HepG2 (cell line): ENCODE results near the gene CKB. TPM values are rescaled to one million over a fixed set of nuclear protein-coding genes. Genes with fewer than 3 reads are reported as not detected.
A peak's percentile ranks its signal among the peaks of the same experiment; 100 is the strongest.

Source experiments
- AKAP8 ChIP-seq: sonication (generic); formaldehyde crosslinking; IDR thresholded peaks from 2 replicates; pipeline ENCODE4 v1.5.1; 2020; ENCODE audit warnings: mild to moderate bottlenecking, missing genetic modification reagents
- ELF4 ChIP-seq: sonication (generic); formaldehyde crosslinking; IDR thresholded peaks from 2 replicates; pipeline ENCODE4 v1.5.0; 2020; ENCODE audit warnings: missing genetic modification reagents, mild to moderate bottlenecking, moderate library complexity, borderline replicate concordance
- PITX1 ChIP-seq: sonication (generic); formaldehyde crosslinking; IDR thresholded peaks from 2 replicates; pipeline ENCODE4 v1.5.1; 2020; ENCODE audit warnings: mild to moderate bottlenecking, missing genetic modification reagents
- RFXAP ChIP-seq: sonication (generic); formaldehyde crosslinking; IDR thresholded peaks from 2 replicates; pipeline ENCODE4 v1.4.0; 2020; ENCODE audit warnings: missing genetic modification reagents, borderline replicate concordance
- SOX5 ChIP-seq: IDR thresholded peaks from 2 replicates; pipeline ENCODE4 v1.6.1; 2016; ENCODE audit warnings: borderline replicate concordance
- TBX3 ChIP-seq: fragments of 450-650 bp; IDR thresholded peaks from 2 replicates; pipeline ENCODE4 v1.6.1; 2017; ENCODE audit warnings: antibody characterized with exemption, mild to moderate bottlenecking, inconsistent platforms, borderline replicate concordance
- ZFP41 ChIP-seq: sonication (generic); formaldehyde crosslinking; IDR thresholded peaks from 2 replicates; pipeline ENCODE4 v1.4.0; 2020; ENCODE audit warnings: mild to moderate bottlenecking, missing genetic modification reagents, borderline replicate concordance
- ZNF558 ChIP-seq: sonication (generic); formaldehyde crosslinking; IDR thresholded peaks from 2 replicates; pipeline ENCODE4 v1.9.0; 2022; ENCODE audit warnings: mild to moderate bottlenecking, missing genetic modification reagents, borderline replicate concordance
- polyA plus RNA-seq, 8 experiments: library from polyadenylated mRNA; depleted of rRNA in 3 of 8; stranded (reverse) in 7 of 8; unstranded in 1 of 8; fragments of >200 nt; fragmentation: Illumina TruSeq in 4 of 8; extraction: Trizol in 4 of 8; gene quantifications; 2 replicates each; pipeline versions ENCODE4 v1.2.1 to v1.2.3, GENCODE V29; 2011 to 2016; ENCODE audit warnings: low read depth in 4 of 8, missing spikeins in 1 of 8, mixed read lengths in 1 of 8; ENCODE audit not compliant: insufficient read depth in 1 of 8
- total RNA-seq, 5 experiments: library from RNA; depleted of rRNA; stranded (reverse); fragments of >200 nt; fragmentation: Illumina TruSeq; extraction: Trizol; gene quantifications; 2 replicates each; pipeline ENCODE4 v1.2.3, GENCODE V29; 2016; ENCODE audit warnings: low read depth in 1 of 5
- TF ChIP-seq, protein P1 (sequence below): sonication (generic); formaldehyde crosslinking; IDR thresholded peaks from 2 replicates; pipeline ENCODE4 v1.4.0; 2020; ENCODE audit warnings: missing genetic modification reagents
- TF ChIP-seq, protein P2 (sequence below): sonication (generic); formaldehyde crosslinking; IDR thresholded peaks from 2 replicates; pipeline ENCODE4 v1.4.0; 2020; ENCODE audit warnings: mild to moderate bottlenecking, missing genetic modification reagents
- TF ChIP-seq, protein P3 (sequence below): sonication (generic); formaldehyde crosslinking; IDR thresholded peaks from 2 replicates; pipeline ENCODE4 v1.4.0; 2020; ENCODE audit warnings: missing genetic modification reagents, borderline replicate concordance
- TF ChIP-seq, protein P4 (sequence below), 2 experiments: fragments of 450-650 bp in 1 of 2; sonication (generic) in 1 of 2; formaldehyde crosslinking in 1 of 2; IDR thresholded peaks; 2 replicates each; pipeline versions ENCODE4 v1.6.1 to v1.8.0; 2016 to 2022; ENCODE audit warnings: antibody characterized with exemption in 1 of 2, mild to moderate bottlenecking in 1 of 2, missing genetic modification reagents in 1 of 2

Gene CKB
- total and polyA plus RNA-seq, 2 of the 13 experiments (the other 11 are each of a cell fraction or from before 2014, with no cell fraction given): 82.3 to 217 TPM

- TF ChIP-seq, protein P1, sequence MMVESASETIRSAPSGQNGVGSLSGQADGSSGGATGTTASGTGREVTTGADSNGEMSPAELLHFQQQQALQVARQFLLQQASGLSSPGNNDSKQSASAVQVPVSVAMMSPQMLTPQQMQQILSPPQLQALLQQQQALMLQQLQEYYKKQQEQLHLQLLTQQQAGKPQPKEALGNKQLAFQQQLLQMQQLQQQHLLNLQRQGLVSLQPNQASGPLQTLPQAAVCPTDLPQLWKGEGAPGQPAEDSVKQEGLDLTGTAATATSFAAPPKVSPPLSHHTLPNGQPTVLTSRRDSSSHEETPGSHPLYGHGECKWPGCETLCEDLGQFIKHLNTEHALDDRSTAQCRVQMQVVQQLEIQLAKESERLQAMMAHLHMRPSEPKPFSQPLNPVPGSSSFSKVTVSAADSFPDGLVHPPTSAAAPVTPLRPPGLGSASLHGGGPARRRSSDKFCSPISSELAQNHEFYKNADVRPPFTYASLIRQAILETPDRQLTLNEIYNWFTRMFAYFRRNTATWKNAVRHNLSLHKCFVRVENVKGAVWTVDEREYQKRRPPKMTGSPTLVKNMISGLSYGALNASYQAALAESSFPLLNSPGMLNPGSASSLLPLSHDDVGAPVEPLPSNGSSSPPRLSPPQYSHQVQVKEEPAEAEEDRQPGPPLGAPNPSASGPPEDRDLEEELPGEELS (CRISPR knock-in tag): no peak
- TF ChIP-seq PITX1 (CRISPR knock-in tag) (peak; percentile 15; the same call in 1 of the 2 replicates), SOX5 (CRISPR knock-in tag) (peak; percentile 42; the same call in 1 of the 2 replicates), ZNF558 (CRISPR knock-in tag) (no peak), ELF4 (CRISPR knock-in tag) (no peak), ZFP41 (CRISPR knock-in tag) (0 out of 2 replicates have a peak, but pooled peaks have one; percentile 19), AKAP8 (CRISPR knock-in tag) (0 out of 2 replicates have a peak, but pooled peaks have one; percentile 41), RFXAP (no peak), TBX3 (no peak)
- TF ChIP-seq, protein P2, sequence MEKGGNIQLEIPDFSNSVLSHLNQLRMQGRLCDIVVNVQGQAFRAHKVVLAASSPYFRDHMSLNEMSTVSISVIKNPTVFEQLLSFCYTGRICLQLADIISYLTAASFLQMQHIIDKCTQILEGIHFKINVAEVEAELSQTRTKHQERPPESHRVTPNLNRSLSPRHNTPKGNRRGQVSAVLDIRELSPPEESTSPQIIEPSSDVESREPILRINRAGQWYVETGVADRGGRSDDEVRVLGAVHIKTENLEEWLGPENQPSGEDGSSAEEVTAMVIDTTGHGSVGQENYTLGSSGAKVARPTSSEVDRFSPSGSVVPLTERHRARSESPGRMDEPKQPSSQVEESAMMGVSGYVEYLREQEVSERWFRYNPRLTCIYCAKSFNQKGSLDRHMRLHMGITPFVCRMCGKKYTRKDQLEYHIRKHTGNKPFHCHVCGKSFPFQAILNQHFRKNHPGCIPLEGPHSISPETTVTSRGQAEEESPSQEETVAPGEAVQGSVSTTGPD (CRISPR knock-in tag): no peak
- TF ChIP-seq, protein P3, sequence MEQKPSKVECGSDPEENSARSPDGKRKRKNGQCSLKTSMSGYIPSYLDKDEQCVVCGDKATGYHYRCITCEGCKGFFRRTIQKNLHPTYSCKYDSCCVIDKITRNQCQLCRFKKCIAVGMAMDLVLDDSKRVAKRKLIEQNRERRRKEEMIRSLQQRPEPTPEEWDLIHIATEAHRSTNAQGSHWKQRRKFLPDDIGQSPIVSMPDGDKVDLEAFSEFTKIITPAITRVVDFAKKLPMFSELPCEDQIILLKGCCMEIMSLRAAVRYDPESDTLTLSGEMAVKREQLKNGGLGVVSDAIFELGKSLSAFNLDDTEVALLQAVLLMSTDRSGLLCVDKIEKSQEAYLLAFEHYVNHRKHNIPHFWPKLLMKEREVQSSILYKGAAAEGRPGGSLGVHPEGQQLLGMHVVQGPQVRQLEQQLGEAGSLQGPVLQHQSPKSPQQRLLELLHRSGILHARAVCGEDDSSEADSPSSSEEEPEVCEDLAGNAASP (CRISPR knock-in tag): peak; percentile 70; the same call in 1 of the 2 replicates
- TF ChIP-seq, protein P4, sequence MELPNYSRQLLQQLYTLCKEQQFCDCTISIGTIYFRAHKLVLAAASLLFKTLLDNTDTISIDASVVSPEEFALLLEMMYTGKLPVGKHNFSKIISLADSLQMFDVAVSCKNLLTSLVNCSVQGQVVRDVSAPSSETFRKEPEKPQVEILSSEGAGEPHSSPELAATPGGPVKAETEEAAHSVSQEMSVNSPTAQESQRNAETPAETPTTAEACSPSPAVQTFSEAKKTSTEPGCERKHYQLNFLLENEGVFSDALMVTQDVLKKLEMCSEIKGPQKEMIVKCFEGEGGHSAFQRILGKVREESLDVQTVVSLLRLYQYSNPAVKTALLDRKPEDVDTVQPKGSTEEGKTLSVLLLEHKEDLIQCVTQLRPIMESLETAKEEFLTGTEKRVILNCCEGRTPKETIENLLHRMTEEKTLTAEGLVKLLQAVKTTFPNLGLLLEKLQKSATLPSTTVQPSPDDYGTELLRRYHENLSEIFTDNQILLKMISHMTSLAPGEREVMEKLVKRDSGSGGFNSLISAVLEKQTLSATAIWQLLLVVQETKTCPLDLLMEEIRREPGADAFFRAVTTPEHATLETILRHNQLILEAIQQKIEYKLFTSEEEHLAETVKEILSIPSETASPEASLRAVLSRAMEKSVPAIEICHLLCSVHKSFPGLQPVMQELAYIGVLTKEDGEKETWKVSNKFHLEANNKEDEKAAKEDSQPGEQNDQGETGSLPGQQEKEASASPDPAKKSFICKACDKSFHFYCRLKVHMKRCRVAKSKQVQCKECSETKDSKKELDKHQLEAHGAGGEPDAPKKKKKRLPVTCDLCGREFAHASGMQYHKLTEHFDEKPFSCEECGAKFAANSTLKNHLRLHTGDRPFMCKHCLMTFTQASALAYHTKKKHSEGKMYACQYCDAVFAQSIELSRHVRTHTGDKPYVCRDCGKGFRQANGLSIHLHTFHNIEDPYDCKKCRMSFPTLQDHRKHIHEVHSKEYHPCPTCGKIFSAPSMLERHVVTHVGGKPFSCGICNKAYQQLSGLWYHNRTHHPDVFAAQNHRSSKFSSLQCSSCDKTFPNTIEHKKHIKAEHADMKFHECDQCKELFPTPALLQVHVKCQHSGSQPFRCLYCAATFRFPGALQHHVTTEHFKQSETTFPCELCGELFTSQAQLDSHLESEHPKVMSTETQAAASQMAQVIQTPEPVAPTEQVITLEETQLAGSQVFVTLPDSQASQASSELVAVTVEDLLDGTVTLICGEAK (IDR thresholded peaks at IDR 0.05): no peak
- TF ChIP-seq, protein P4 (CRISPR knock-in tag; IDR thresholded peaks at IDR 0.05): no peak
Observed at GRCh38 chr14:103549361-103550311, 27.0 kb upstream of the CKB start (continued).
